Karpas-422 (cell line): Measurements from ENCODE around the gene TSHZ2. TPM values are rescaled to one million over a fixed set of nuclear protein-coding genes. Genes with fewer than 3 reads are reported as not detected.

Source experiments
- DNase-seq: peaks from one replicate; pipeline ENCODE4 v3.0.0-alpha.2; 2015
- H2AFZ ChIP-seq: fragments of 200-600 bp; sonication (generic); 2 replicates; pipeline ENCODE4 v1.6.1; 2014; ENCODE audit warnings: antibody characterized with exemption, low read length, mixed read lengths
- H3K27ac ChIP-seq: fragments of 200-600 bp; sonication (generic); 2 replicates; pipeline ENCODE4 v1.5.1; 2014; ENCODE audit warnings: mild to moderate bottlenecking, low read length, moderate library complexity
- H3K27me3 ChIP-seq: fragments of 200-600 bp; sonication (generic); 2 replicates; pipeline ENCODE4 v1.6.1; 2014; ENCODE audit warnings: low read length, mixed read lengths
- H3K36me3 ChIP-seq: fragments of 200-600 bp; sonication (generic); 2 replicates; pipeline ENCODE4 v1.6.1; 2014; ENCODE audit warnings: low read length, mixed read lengths; ENCODE audit not compliant: insufficient read depth
- H3K4me1 ChIP-seq: fragments of 200-600 bp; sonication (generic); 2 replicates; pipeline ENCODE4 v1.6.1; 2014; ENCODE audit warnings: mild to moderate bottlenecking, low read length, mixed read lengths
- H3K4me2 ChIP-seq: fragments of 200-600 bp; sonication (generic); 2 replicates; pipeline ENCODE4 v1.6.1; 2014; ENCODE audit warnings: low read length, low read depth, mild to moderate bottlenecking; ENCODE audit not compliant: poor library complexity, severe bottlenecking
- H3K4me3 ChIP-seq: fragments of 200-600 bp; sonication (generic); 2 replicates; pipeline ENCODE4 v1.5.1; 2014; ENCODE audit warnings: mild to moderate bottlenecking, antibody characterized with exemption, low read length, mixed read lengths
- H3K79me2 ChIP-seq: fragments of 200-600 bp; sonication (generic); 2 replicates; pipeline ENCODE4 v1.6.1; 2014; ENCODE audit warnings: mild to moderate bottlenecking, low read length, mixed read lengths
- H3K9ac ChIP-seq: fragments of 200-600 bp; sonication (generic); 2 replicates; pipeline ENCODE4 v1.6.0; 2014; ENCODE audit warnings: low read length
- H3K9me2 ChIP-seq: fragments of 200-600 bp; sonication (generic), shearing (Covaris generic); replicated peaks from 2 replicates; pipeline ENCODE4 v1.6.0; 2014; ENCODE audit warnings: mild to moderate bottlenecking, low read length, moderate library complexity; ENCODE audit not compliant: insufficient read depth
- H3K9me3 ChIP-seq: fragments of 300-700, 200-600 bp; sonication (generic); 2 replicates; pipeline ENCODE4 v1.6.1; 2014; ENCODE audit warnings: low read length, mixed read lengths
- H4K20me1 ChIP-seq: fragments of 200-600 bp; sonication (generic); 2 replicates; pipeline ENCODE4 v1.6.1; 2014; ENCODE audit warnings: mild to moderate bottlenecking, antibody characterized with exemption, low read length, low read depth; ENCODE audit not compliant: insufficient read depth
- total RNA-seq: library from RNA; depleted of rRNA; stranded (reverse); fragments of >200 nt; shearing (Covaris generic); gene quantifications from 2 replicates; pipeline ENCODE4 v1.2.3, GENCODE V29; 2014; ENCODE audit warnings: low replicate concordance

The TSHZ2 gene
- total RNA-seq, 1 experiment from 2014 or later = not detected

- H3K27me3 ChIP-seq = no peaks in the 10 kb centered on the region
- no peaks in the 10 kb centered on the region for H3K79me2 ChIP-seq
- no peak overlapping the region for H3K4me2 ChIP-seq
- no peak for DNase-seq
- no peak overlapping the region for H3K4me3 ChIP-seq
- no peak overlapping the region for H3K9ac ChIP-seq
- H3K9me2 ChIP-seq = no peaks in the 10 kb centered on the region
- no peaks in the 10 kb centered on the region for H4K20me1 ChIP-seq
- H3K4me1 ChIP-seq = no peaks in the 10 kb centered on the region
- H3K9me3 ChIP-seq = peaks cover 22% of the 10 kb centered on the region
- H3K27ac ChIP-seq = no peak overlapping the region
- no peaks in the 10 kb centered on the region for H3K36me3 ChIP-seq
- no peak overlapping the region for H2AFZ ChIP-seq
These were observed 304.0 kb downstream of the TSHZ2 start for GRCh38 chr20:53276143-53276542.

DNA sequence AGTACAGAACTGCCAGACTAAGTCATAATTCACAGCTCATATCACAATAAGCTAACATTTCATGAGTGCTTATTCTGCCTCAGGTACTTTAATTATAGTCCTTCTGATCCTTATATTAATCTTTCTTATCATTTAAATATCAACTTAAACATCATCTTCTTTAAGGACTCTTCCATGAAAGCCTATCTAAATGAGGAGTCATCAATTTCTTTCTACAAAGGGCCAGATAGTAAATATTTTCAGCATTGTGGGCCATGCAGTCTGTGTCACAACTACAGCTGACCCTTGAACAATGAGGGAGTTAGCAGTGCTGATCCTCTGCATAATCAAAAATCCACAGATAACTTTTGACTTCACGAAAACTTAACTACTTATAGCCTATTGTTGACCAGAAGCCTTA, 306.4 kb downstream of the TSHZ2 start:
- Histone ChIP-seq H4K20me1 (no peaks in the 10 kb centered on the region), H3K27ac (no peak overlapping the region), H3K9me2 (no peaks in the 10 kb centered on the region), H3K4me1 (no peaks in the 10 kb centered on the region), H3K27me3 (no peaks in the 10 kb centered on the region), H3K36me3 (no peaks in the 10 kb centered on the region), H3K4me3 (no peak overlapping the region), H3K9me3 (peaks cover 22% of the 10 kb centered on the region), H2AFZ (no peak overlapping the region), H3K9ac (no peak overlapping the region), H3K79me2 (no peaks in the 10 kb centered on the region), H3K4me2 (no peak overlapping the region)
- DNase-seq = no peak

- Histone ChIP-seq H2AFZ (no peak overlapping the region), H3K27me3 (no peaks in the 10 kb centered on the region), H3K4me3 (no peak overlapping the region), H4K20me1 (no peaks in the 10 kb centered on the region), H3K27ac (no peak overlapping the region), H3K36me3 (no peaks in the 10 kb centered on the region), H3K4me1 (no peaks in the 10 kb centered on the region), H3K9ac (no peak overlapping the region), H3K4me2 (no peak overlapping the region), H3K9me3 (peaks cover 18% of the 10 kb centered on the region), H3K79me2 (no peaks in the 10 kb centered on the region), H3K9me2 (no peaks in the 10 kb centered on the region)
- DNase-seq = no peak
These were observed 307.6 kb downstream of the TSHZ2 start for GRCh38 chr20:53279735-53280134.

DNA sequence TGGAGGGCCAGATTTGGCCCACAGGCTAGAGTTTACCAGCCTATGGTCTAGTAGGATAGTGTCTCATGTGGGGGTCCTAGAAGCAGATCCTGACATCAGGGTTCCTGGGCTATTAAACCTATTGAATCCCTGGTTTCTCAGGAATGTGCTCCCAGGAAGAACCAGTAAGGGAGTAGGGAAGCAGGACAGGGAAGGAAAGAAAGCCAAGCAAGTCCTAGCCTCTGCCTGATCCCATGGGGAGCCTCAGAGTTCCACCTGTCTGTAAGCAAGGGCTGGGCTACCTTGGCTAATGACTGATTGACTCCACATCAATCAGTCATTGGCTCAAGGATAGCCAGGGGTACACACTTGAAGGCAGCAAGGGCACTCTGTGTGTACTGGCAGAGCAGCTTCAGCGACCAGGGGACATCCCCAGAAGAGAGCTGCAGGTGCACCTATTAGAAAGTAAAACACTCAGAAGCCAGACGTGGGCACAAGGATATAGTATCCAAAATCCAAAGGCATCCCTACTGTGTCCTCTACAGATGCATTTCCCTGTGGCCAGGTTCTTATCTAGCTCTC, 309.5 kb downstream of the TSHZ2 start:
- no peaks in the 10 kb centered on the region for H4K20me1 ChIP-seq
- no peak for DNase-seq
- no peaks in the 10 kb centered on the region for H3K27me3 ChIP-seq
- no peak overlapping the region for H3K9ac ChIP-seq
- H3K4me1 ChIP-seq = no peaks in the 10 kb centered on the region
- H3K36me3 ChIP-seq = no peaks in the 10 kb centered on the region
- peaks cover 14% of the 10 kb centered on the region for H3K9me3 ChIP-seq
- no peaks in the 10 kb centered on the region for H3K9me2 ChIP-seq
- no peak overlapping the region for H3K27ac ChIP-seq
- H3K79me2 ChIP-seq = no peaks in the 10 kb centered on the region
- no peak overlapping the region for H3K4me2 ChIP-seq
- H2AFZ ChIP-seq = no peak overlapping the region
- H3K4me3 ChIP-seq = no peak overlapping the region

DNA sequence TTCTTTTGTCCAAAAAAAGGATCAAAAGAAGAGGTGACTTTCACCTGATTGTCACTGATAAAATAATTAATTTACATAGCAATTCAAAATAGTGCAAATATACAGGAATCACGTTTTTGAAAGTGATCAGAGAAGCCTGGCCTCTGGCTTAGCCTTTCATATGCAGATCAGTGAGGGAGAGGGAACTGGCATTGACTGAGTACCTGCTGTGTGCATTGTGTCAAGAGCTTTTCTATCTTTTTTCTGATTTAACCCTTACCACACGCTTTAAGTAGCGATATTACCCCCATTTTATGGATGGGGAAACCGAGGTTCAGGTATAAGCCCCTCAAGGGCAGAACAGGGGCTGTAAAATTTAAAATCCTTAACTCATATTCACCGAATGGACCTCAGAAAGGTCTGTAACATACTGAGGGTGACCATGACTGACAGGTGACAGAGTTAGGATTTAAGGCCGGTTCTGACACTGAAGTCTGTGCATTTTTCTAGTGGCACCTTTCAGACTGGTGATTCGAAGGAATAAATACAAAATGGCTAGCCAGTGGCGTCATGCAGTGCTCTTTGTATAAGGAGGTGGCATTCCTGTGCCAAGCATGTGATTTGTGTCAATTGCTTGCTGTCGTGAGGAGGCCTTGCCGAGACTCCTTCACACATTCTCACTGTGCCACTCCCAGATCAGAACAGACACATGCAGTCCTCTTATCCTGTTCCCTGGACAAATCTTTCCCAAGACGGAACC, 310.2 kb downstream of the TSHZ2 start:
- Histone ChIP-seq H3K4me3 (no peak overlapping the region), H3K36me3 (no peaks in the 10 kb centered on the region), H3K9me2 (no peaks in the 10 kb centered on the region), H3K9ac (no peak overlapping the region), H3K4me2 (no peak overlapping the region), H3K9me3 (peaks cover 12% of the 10 kb centered on the region; the same call in 1 of the 2 replicates), H3K79me2 (no peaks in the 10 kb centered on the region), H3K4me1 (no peaks in the 10 kb centered on the region), H3K27me3 (no peaks in the 10 kb centered on the region), H2AFZ (no peak overlapping the region), H4K20me1 (no peaks in the 10 kb centered on the region), H3K27ac (no peak overlapping the region)
- no peak for DNase-seq

GRCh38 chr20:53283011-53283410, 310.9 kb downstream of the TSHZ2 start:
- Histone ChIP-seq H3K36me3 (no peaks in the 10 kb centered on the region), H3K27ac (no peak overlapping the region), H3K9me3 (peaks cover 9% of the 10 kb centered on the region; the same call in 1 of the 2 replicates), H3K4me3 (no peak overlapping the region), H4K20me1 (no peaks in the 10 kb centered on the region), H2AFZ (no peak overlapping the region), H3K9me2 (no peaks in the 10 kb centered on the region), H3K9ac (no peak overlapping the region), H3K4me2 (no peak overlapping the region), H3K27me3 (no peaks in the 10 kb centered on the region), H3K4me1 (no peaks in the 10 kb centered on the region), H3K79me2 (no peaks in the 10 kb centered on the region)
- no peak for DNase-seq

DNA sequence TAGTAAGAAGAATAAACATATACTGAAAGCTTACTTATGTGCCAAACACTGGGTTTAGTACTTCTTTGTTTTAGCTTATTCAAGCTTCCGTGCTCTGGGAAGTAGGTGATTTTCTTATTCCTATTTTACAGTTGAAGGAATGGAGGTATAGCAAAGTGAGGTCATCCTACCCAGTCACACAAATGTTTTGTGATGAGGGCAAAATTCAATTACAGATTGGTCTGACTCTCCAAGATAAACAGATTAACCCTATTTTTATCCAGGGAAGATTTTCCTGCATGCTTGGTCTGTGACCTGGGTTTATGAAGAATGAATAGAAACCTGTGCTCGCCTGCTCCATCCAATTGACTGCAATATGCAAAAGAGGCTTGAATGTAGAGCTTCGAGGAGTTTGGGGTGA, 311.4 kb downstream of the TSHZ2 start:
- Histone ChIP-seq H3K4me2 (no peak overlapping the region), H3K4me1 (no peaks in the 10 kb centered on the region), H3K27me3 (no peaks in the 10 kb centered on the region), H3K27ac (no peak overlapping the region), H3K79me2 (no peaks in the 10 kb centered on the region), H4K20me1 (no peaks in the 10 kb centered on the region), H3K9me2 (no peaks in the 10 kb centered on the region), H3K36me3 (no peaks in the 10 kb centered on the region), H2AFZ (no peak overlapping the region), H3K9me3 (peaks cover 9% of the 10 kb centered on the region; the same call in 1 of the 2 replicates), H3K4me3 (no peak overlapping the region), H3K9ac (no peak overlapping the region)
- DNase-seq = no peak

- no peaks in the 10 kb centered on the region for H4K20me1 ChIP-seq
- no peaks in the 10 kb centered on the region for H3K9me2 ChIP-seq
- no peak overlapping the region for H2AFZ ChIP-seq
- H3K4me3 ChIP-seq = no peak overlapping the region
- no peaks in the 10 kb centered on the region for H3K4me1 ChIP-seq
- H3K9me3 ChIP-seq = 0 out of 2 replicates have a peak, but pooled peaks cover 9% of the 10 kb centered on the region
- DNase-seq = no peak
- no peak overlapping the region for H3K4me2 ChIP-seq
- H3K36me3 ChIP-seq = no peaks in the 10 kb centered on the region
- no peak overlapping the region for H3K9ac ChIP-seq
- no peaks in the 10 kb centered on the region for H3K79me2 ChIP-seq
- H3K27ac ChIP-seq = no peak overlapping the region
- no peaks in the 10 kb centered on the region for H3K27me3 ChIP-seq
These were observed 312.1 kb downstream of the TSHZ2 start for GRCh38 chr20:53284256-53284655.
